ENCODE data around the gene EP400. TPM values are rescaled to one million over a fixed set of nuclear protein-coding genes. Genes with fewer than 3 reads are reported as not detected.
A peak's percentile ranks its signal among the peaks of the same experiment; 100 is the strongest.

The EP400 gene
- total and polyA plus RNA-seq, 9 of the 15 experiments (the other 6 are each of a cell fraction or from before 2014, with no cell fraction given) = 4.5 to 58.0 (median 7.0) TPM

DNA sequence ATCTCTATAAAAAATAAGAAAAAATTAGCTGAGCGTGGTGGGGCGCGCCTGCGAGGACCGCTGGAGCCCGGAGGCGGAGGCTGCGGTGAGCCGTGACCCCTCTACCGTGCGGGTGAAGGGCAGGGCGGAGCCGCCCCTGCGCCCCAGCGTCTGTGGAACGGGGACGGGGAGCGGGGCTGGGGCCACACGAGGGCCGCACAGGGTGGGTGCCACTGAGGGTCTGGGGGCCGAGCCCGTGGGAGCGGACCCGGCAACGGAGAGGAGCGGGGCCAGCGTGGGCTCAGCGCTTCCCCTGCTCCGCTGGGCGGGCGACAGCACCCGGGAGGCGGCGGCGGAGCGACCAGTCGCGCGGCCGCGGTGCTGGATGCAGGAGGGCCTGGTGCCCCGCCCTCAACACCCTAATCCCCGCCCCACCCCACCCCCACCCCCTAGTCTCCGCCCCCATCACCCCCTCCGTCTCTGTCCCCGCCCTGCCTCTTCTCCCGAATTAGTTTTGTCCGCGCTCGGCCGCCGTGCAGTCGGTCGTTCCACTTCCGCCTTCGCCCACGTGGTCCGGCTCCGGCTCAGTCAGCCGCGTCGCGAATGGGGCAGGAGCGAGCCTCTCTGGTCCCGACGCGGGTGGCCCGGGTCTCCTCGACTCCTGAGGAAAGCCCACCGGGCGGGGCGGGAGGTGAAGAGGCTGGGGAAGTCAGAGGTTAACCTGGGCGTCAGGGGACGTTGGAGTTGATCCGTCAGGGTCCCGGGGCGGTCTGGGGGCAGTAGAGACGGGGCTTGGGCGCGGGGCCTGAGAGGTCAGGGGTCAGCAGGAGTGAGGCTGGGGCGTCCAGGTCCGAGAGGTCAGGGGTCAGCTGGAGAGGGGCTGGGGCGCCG is 20.8 kb upstream of the EP400 start, which contains the start of gene PUS1 (continued):
- TF ChIP-seq AFF4 (CRISPR knock-in tag; IDR thresholded peaks at IDR 0.05) = peak; percentile 83
- TF ChIP-seq ELF1 (tag; IDR thresholded peaks at IDR 0.05) = peak; percentile 97
- TF ChIP-seq KDM4B (IDR thresholded peaks at IDR 0.05; ENCODE audit: borderline replicate concordance in 2 of 2, low read depth in 1 of 2) = peak in 1 of 2 experiments; percentile 70; a peak in 1 of 4 replicates
- peak; percentile 76 for TF ChIP-seq ESRRA (IDR thresholded peaks at IDR 0.05; ENCODE audit: borderline replicate concordance, low read depth)
- TF ChIP-seq NFRKB (IDR thresholded peaks at IDR 0.05; ENCODE audit: low read depth) = 0 out of 2 replicates have a peak, but pooled peaks have one; percentile 10
- peak; percentile 74 for TF ChIP-seq RAD51 (IDR thresholded peaks at IDR 0.05; ENCODE audit: borderline replicate concordance, low read depth)
- peak; percentile 46 for TF ChIP-seq PHF20 (IDR thresholded peaks at IDR 0.05; ENCODE audit: partially characterized antibody)
- 0 out of 2 replicates have a peak, but pooled peaks have one; percentile 22 for TF ChIP-seq NFIC (IDR thresholded peaks at IDR 0.05)
- TF ChIP-seq, protein P1, sequence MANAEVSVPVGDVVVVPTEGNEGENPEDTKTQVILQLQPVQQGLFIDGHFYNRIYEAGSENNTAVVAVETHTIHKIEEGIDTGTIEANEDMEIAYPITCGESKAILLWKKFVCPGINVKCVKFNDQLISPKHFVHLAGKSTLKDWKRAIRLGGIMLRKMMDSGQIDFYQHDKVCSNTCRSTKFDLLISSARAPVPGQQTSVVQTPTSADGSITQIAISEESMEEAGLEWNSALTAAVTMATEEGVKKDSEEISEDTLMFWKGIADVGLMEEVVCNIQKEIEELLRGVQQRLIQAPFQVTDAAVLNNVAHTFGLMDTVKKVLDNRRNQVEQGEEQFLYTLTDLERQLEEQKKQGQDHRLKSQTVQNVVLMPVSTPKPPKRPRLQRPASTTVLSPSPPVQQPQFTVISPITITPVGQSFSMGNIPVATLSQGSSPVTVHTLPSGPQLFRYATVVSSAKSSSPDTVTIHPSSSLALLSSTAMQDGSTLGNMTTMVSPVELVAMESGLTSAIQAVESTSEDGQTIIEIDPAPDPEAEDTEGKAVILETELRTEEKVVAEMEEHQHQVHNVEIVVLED (CRISPR knock-in tag; IDR thresholded peaks at IDR 0.05) = no peak
- TF ChIP-seq GATAD2A (IDR thresholded peaks at IDR 0.05) = peak; percentile 66; the same call in 1 of the 2 replicates
- no peak for TF ChIP-seq ZNF224 (CRISPR knock-in tag; IDR thresholded peaks at IDR 0.05)
- no peak for TF ChIP-seq ZNF436 (CRISPR knock-in tag; IDR thresholded peaks at IDR 0.05)
- TF ChIP-seq POLR3A (IDR thresholded peaks at IDR 0.05; ENCODE audit: borderline replicate concordance, extremely low read depth, insufficient read depth, insufficient read length) = no peak
- peak; percentile 54 for TF ChIP-seq PRPF4 (IDR thresholded peaks at IDR 0.05; ENCODE audit: insufficient read depth, low read depth, low read length, poor library complexity, severe bottlenecking)
- peak; percentile 75 for TF ChIP-seq U2AF1 (optimal IDR thresholded peaks at IDR 0.05; ENCODE audit: low read depth, low read length)
- peak; percentile 84 for TF ChIP-seq SPI1 (IDR thresholded peaks at IDR 0.05; ENCODE audit: borderline replicate concordance, low read depth, low read length)
- TF ChIP-seq, protein P2, sequence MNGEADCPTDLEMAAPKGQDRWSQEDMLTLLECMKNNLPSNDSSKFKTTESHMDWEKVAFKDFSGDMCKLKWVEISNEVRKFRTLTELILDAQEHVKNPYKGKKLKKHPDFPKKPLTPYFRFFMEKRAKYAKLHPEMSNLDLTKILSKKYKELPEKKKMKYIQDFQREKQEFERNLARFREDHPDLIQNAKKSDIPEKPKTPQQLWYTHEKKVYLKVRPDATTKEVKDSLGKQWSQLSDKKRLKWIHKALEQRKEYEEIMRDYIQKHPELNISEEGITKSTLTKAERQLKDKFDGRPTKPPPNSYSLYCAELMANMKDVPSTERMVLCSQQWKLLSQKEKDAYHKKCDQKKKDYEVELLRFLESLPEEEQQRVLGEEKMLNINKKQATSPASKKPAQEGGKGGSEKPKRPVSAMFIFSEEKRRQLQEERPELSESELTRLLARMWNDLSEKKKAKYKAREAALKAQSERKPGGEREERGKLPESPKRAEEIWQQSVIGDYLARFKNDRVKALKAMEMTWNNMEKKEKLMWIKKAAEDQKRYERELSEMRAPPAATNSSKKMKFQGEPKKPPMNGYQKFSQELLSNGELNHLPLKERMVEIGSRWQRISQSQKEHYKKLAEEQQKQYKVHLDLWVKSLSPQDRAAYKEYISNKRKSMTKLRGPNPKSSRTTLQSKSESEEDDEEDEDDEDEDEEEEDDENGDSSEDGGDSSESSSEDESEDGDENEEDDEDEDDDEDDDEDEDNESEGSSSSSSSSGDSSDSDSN (IDR thresholded peaks at IDR 0.05; ENCODE audit: borderline replicate concordance in 1 of 2, low read depth in 2 of 2, low read length in 2 of 2) = peak; percentile 72 to 81; a peak in 2 of 4 replicates
- no peak for TF ChIP-seq MED1 (CRISPR knock-in tag; IDR thresholded peaks at IDR 0.05; ENCODE audit: borderline replicate concordance)
- peak; percentile 37; the same call in 1 of the 2 replicates for TF ChIP-seq ETV5 (CRISPR knock-in tag; IDR thresholded peaks at IDR 0.05; ENCODE audit: low read depth)
